HL-60 (cell line): ENCODE measurements around the gene DENND1B.

ENCODE experiments used
- TF ChIP-seq, protein P1 (sequence below): IDR thresholded peaks from one replicate; pipeline ENCODE4 v1.5.1; 2011; ENCODE audit warnings: low read length, control low read depth, inconsistent platforms; ENCODE audit not compliant: insufficient read depth
- TF ChIP-seq, protein P2 (sequence below): IDR thresholded peaks from 2 replicates; pipeline ENCODE4 v1.6.1; 2012; ENCODE audit warnings: low read depth; ENCODE audit not compliant: insufficient replicate concordance

DNA sequence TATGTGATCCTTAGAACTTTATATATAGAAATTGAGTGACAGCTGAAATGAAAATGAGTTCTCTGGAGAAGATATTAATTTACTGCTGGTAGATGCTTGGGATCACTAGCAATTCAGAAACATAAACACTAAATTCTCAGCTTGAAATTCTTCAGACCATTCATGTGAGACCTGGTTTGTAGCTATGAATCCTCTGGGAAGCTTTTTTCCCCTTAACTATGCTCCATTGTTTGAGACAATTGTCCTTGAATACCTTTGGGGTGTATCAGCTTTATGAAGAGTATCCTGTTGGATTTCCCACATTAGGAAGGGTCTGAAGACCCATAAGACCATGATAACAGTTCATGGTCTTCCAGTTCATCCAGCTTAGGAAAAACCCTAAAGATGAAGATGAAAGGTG, 4.6 kb upstream of the DENND1B start:
- TF ChIP-seq, protein P1, sequence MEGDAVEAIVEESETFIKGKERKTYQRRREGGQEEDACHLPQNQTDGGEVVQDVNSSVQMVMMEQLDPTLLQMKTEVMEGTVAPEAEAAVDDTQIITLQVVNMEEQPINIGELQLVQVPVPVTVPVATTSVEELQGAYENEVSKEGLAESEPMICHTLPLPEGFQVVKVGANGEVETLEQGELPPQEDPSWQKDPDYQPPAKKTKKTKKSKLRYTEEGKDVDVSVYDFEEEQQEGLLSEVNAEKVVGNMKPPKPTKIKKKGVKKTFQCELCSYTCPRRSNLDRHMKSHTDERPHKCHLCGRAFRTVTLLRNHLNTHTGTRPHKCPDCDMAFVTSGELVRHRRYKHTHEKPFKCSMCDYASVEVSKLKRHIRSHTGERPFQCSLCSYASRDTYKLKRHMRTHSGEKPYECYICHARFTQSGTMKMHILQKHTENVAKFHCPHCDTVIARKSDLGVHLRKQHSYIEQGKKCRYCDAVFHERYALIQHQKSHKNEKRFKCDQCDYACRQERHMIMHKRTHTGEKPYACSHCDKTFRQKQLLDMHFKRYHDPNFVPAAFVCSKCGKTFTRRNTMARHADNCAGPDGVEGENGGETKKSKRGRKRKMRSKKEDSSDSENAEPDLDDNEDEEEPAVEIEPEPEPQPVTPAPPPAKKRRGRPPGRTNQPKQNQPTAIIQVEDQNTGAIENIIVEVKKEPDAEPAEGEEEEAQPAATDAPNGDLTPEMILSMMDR: no peak
- TF ChIP-seq, protein P2, sequence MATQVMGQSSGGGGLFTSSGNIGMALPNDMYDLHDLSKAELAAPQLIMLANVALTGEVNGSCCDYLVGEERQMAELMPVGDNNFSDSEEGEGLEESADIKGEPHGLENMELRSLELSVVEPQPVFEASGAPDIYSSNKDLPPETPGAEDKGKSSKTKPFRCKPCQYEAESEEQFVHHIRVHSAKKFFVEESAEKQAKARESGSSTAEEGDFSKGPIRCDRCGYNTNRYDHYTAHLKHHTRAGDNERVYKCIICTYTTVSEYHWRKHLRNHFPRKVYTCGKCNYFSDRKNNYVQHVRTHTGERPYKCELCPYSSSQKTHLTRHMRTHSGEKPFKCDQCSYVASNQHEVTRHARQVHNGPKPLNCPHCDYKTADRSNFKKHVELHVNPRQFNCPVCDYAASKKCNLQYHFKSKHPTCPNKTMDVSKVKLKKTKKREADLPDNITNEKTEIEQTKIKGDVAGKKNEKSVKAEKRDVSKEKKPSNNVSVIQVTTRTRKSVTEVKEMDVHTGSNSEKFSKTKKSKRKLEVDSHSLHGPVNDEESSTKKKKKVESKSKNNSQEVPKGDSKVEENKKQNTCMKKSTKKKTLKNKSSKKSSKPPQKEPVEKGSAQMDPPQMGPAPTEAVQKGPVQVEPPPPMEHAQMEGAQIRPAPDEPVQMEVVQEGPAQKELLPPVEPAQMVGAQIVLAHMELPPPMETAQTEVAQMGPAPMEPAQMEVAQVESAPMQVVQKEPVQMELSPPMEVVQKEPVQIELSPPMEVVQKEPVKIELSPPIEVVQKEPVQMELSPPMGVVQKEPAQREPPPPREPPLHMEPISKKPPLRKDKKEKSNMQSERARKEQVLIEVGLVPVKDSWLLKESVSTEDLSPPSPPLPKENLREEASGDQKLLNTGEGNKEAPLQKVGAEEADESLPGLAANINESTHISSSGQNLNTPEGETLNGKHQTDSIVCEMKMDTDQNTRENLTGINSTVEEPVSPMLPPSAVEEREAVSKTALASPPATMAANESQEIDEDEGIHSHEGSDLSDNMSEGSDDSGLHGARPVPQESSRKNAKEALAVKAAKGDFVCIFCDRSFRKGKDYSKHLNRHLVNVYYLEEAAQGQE: no peak
